Natural killer cell (primary cell): ENCODE results near the gene ANKRD66. TPM values are rescaled to one million over a fixed set of nuclear protein-coding genes. Genes with fewer than 3 reads are reported as not detected.
A peak's percentile ranks its signal among the peaks of the same experiment; 100 is the strongest.

Experiments used
- ATAC-seq, 3 donors: fragments of 150-1000 bp in 2 of 3; fragments of 200-7000 bp in 1 of 3; cut with Tn5 transposase; 1 replicate in 1 of 3; 2 replicates in 2 of 3; pipeline ENCODE4 v1.10.0; 2021; ENCODE audit warnings: mild to moderate bottlenecking in 2 of 3, moderate library complexity in 2 of 3
- DNase-seq, 2 donors: peaks; one replicate each; pipeline versions ENCODE4 v3.0.0 to v3.0.0-alpha.2; 2013 to 2021; ENCODE audit warnings: mixed read lengths in 1 of 2
- H3K27ac ChIP-seq: one replicate; pipeline ENCODE4 v1.5.1; 2013; ENCODE audit warnings: mild to moderate bottlenecking, low read length
- H3K27me3 ChIP-seq: one replicate; pipeline ENCODE4 v1.6.1; 2013; ENCODE audit warnings: low read length; ENCODE audit not compliant: control insufficient read depth, insufficient read depth
- H3K36me3 ChIP-seq: one replicate; pipeline ENCODE4 v1.6.1; 2013; ENCODE audit warnings: low read length; ENCODE audit not compliant: control insufficient read depth, insufficient read depth
- H3K4me1 ChIP-seq: one replicate; pipeline ENCODE4 v1.6.1; 2013; ENCODE audit warnings: low read length; ENCODE audit not compliant: control insufficient read depth, insufficient read depth
- H3K4me3 ChIP-seq: one replicate; pipeline ENCODE4 v1.5.1; 2013; ENCODE audit warnings: low read length
- H3K9me3 ChIP-seq: one replicate; pipeline ENCODE4 v1.6.1; 2013; ENCODE audit warnings: low read length; ENCODE audit not compliant: control insufficient read depth, insufficient read depth
- H3K27ac Mint-ChIP-seq, 2 donors: one replicate each; pipeline ENCODE4 v1.8.0; 2022; ENCODE audit warnings: mild to moderate bottlenecking in 2 of 2, mixed read lengths in 2 of 2, moderate library complexity in 1 of 2
- H3K27me3 Mint-ChIP-seq, 2 donors: one replicate each; pipeline ENCODE4 v1.8.0; 2022; ENCODE audit warnings: low read depth in 2 of 2, mixed read lengths in 2 of 2
- H3K36me3 Mint-ChIP-seq: one replicate; pipeline ENCODE4 v1.8.0; 2022; ENCODE audit warnings: mixed read lengths
- H3K4me1 Mint-ChIP-seq, 2 donors: one replicate each; pipeline ENCODE4 v1.8.0; 2022; ENCODE audit warnings: mixed read lengths in 2 of 2
- H3K4me3 Mint-ChIP-seq: one replicate; pipeline ENCODE4 v1.8.0; 2022; ENCODE audit warnings: mild to moderate bottlenecking, moderate library complexity, mixed read lengths
- H3K9me3 Mint-ChIP-seq, 2 donors: one replicate each; pipeline ENCODE4 v1.8.0; 2022; ENCODE audit warnings: mixed read lengths in 2 of 2
- CTCF ChIP-seq: fragments of 200-600 bp; IDR thresholded peaks from one replicate; pipeline ENCODE4 v1.8.0; 2022; ENCODE audit warnings: antibody characterized with exemption
- WGBS: methylation state at CpG from one replicate; pipeline ENCODE4 v1.1.7; 2013; ENCODE audit warnings: missing lambda C conversion rate; ENCODE audit not compliant: insufficient coverage; 5-methylcytosine and 5-hydroxymethylcytosine counted together
- intact Hi-C: fragments of 100-400 bp; cut with micrococcal nuclease; formaldehyde crosslinking; loops from one replicate; pipeline ENCODE4 v1.14.2; 2022
- total RNA-seq, 4 donors: library from RNA; stranded (reverse); fragments of 120-200 nt in 1 of 4; gene quantifications; one replicate each; pipeline versions ENCODE4 v1.2.3 to v1.2.4, GENCODE V29; 2013 to 2022

The ANKRD66 gene
- total RNA-seq, 3 donors from 2014 or later (not counting 1 experiment from before 2014, with no cell fraction given) = not detected

- H3K27me3 Mint-ChIP-seq = no peaks in the 10 kb centered on the region
These were observed 29.5 kb downstream of the ANKRD66 start for GRCh38 chr6:46776070-46776712.

GRCh38 chr6:46777476-46778346 is 31.0 kb downstream of the ANKRD66 start:
- H3K4me3 Mint-ChIP-seq = no peak overlapping the region
- intact Hi-C loops = no loop called here

More at GRCh38 chr6:46776070-46776712, 29.5 kb downstream of the ANKRD66 start:
- intact Hi-C loops = no loop called here
- ATAC-seq (no peak), DNase-seq (no peak)
- Histone ChIP-seq H3K9me3 (no peaks in the 10 kb centered on the region), H3K27ac (no peak overlapping the region), H3K36me3 (no peaks in the 10 kb centered on the region), H3K4me1 (peaks cover 4% of the 10 kb centered on the region), H3K4me3 (no peak overlapping the region), H3K27me3 (no peaks in the 10 kb centered on the region)
- Mint-ChIP-seq H3K4me3 (no peak overlapping the region), H3K36me3 (no peaks in the 10 kb centered on the region), H3K27ac (no peak overlapping the region), H3K4me1 (no peaks in the 10 kb centered on the region), H3K9me3 (no peaks in the 10 kb centered on the region)
- 84% methylated on average over 4 of the region's 5 CpGs for WGBS
- TF ChIP-seq CTCF = no peak

GRCh38 chr6:46781478-46782378 is 35.0 kb downstream of the ANKRD66 start:
- ATAC-seq (peak in 1 of 3 donors; percentile 50), DNase-seq (peak in 1 of 2 donors; percentile 16)
- no peaks in the 10 kb centered on the region for H3K4me1 Mint-ChIP-seq
- no peak overlapping the region for H3K4me3 Mint-ChIP-seq
- Histone ChIP-seq H3K4me1 (no peaks in the 10 kb centered on the region), H3K36me3 (no peaks in the 10 kb centered on the region), H3K27ac (no peak overlapping the region), H3K4me3 (no peak overlapping the region), H3K27me3 (no peaks in the 10 kb centered on the region), H3K9me3 (no peaks in the 10 kb centered on the region)
- WGBS = 38% methylated on average over 5 of the region's 6 CpGs
- TF ChIP-seq CTCF = no peak
- H3K9me3 Mint-ChIP-seq = no peaks in the 10 kb centered on the region
- intact Hi-C loops = loop anchor here (5.0 kb wide), 1 partner anchor 564 kb away; no protein-coding TSS in a partner anchor
- no peaks in the 10 kb centered on the region for H3K27me3 Mint-ChIP-seq
- H3K36me3 Mint-ChIP-seq = no peaks in the 10 kb centered on the region
- no peak overlapping the region for H3K27ac Mint-ChIP-seq

More at GRCh38 chr6:46777476-46778346, 31.0 kb downstream of the ANKRD66 start:
- Mint-ChIP-seq H3K27me3 (no peaks in the 10 kb centered on the region), H3K27ac (no peak overlapping the region), H3K9me3 (no peaks in the 10 kb centered on the region), H3K4me1 (no peaks in the 10 kb centered on the region), H3K36me3 (no peaks in the 10 kb centered on the region)
- Histone ChIP-seq H3K4me1 (peaks cover 4% of the 10 kb centered on the region), H3K27ac (no peak overlapping the region), H3K9me3 (no peaks in the 10 kb centered on the region), H3K36me3 (no peaks in the 10 kb centered on the region), H3K4me3 (no peak overlapping the region), H3K27me3 (no peaks in the 10 kb centered on the region)
- no peak for TF ChIP-seq CTCF
- DNase-seq (no peak), ATAC-seq (no peak)
- WGBS = 88% methylated on average over 10 of the region's 12 CpGs
